ENCODE results near the gene TXNDC2.
"Not testable (repeated sequence)": the region's sequence is repeated elsewhere in the genome, so short reads cannot be mapped to it uniquely, and the experiment has no call there.

The TXNDC2 gene

DNA sequence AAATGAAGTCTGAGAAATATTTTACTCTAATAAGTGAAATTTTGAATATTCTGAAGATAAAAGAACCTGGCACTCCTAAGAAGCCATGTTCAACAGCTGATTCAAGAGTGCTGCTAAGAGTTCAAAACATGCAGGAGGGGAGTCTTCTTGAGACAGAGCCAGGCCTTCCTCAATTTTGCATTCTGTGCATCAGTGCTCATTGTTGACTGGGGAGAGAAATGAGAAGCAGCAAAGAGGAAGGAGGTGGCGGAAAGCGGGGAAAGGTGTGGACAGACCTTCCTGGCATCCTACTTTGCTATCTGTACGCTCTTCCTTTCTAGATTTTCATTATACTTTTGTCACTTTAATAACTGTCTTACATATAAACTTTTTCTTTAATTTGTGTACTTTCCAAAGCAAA is 29.7 kb upstream of the TXNDC2 start:
- Mint-ChIP-seq H3K4me1 (no peaks in the 10 kb centered on the region), H3K9me3 (peaks cover 2% of the 10 kb centered on the region), H3K36me3 (ENCODE audit: low read depth) (peaks cover 5% of the 10 kb centered on the region), H3K4me3 (no peak overlapping the region), H3K27me3 (ENCODE audit: low read depth) (no peaks in the 10 kb centered on the region), H3K27ac (no peak overlapping the region)
- TF ChIP-seq, protein P1, sequence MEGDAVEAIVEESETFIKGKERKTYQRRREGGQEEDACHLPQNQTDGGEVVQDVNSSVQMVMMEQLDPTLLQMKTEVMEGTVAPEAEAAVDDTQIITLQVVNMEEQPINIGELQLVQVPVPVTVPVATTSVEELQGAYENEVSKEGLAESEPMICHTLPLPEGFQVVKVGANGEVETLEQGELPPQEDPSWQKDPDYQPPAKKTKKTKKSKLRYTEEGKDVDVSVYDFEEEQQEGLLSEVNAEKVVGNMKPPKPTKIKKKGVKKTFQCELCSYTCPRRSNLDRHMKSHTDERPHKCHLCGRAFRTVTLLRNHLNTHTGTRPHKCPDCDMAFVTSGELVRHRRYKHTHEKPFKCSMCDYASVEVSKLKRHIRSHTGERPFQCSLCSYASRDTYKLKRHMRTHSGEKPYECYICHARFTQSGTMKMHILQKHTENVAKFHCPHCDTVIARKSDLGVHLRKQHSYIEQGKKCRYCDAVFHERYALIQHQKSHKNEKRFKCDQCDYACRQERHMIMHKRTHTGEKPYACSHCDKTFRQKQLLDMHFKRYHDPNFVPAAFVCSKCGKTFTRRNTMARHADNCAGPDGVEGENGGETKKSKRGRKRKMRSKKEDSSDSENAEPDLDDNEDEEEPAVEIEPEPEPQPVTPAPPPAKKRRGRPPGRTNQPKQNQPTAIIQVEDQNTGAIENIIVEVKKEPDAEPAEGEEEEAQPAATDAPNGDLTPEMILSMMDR (IDR thresholded peaks at IDR 0.05; ENCODE audit: unreplicated experiment in 3 of 3) = no peak

DNA sequence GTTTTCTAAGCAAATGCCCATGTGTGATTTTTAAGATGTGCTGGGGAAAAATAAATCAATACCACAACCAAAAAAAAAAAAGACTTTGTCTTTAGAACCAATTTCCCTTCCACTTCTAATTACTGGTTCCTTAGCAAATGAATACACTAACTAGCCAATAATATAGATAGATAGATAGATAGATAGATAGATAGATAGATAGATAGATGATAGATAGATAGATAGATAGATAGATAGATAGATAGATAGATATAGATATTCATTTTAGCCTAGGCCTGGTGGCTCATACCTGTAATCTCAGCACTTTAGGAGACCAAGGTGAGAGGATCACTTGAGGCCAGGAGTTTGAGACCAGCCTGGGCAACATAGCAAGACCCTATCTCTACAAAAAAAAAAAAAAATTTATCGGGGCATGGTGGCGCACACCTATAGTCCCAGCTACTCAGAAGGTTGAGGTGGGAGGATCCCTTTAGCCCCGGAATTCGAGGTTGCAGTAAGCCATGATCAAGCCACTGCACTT is 28.2 kb upstream of the TXNDC2 start:
- not testable (repeated sequence) for H3K36me3 Mint-ChIP-seq (ENCODE audit: low read depth); H3K27ac Mint-ChIP-seq; H3K4me3 Mint-ChIP-seq; H3K27me3 Mint-ChIP-seq (ENCODE audit: low read depth); H3K4me1 Mint-ChIP-seq; H3K9me3 Mint-ChIP-seq

GRCh38 chr18:9858642-9859041 is 27.1 kb upstream of the TXNDC2 start:
- Mint-ChIP-seq H3K4me3 (no peak overlapping the region), H3K27ac (no peak overlapping the region), H3K4me1 (no peaks in the 10 kb centered on the region), H3K27me3 (ENCODE audit: low read depth) (no peaks in the 10 kb centered on the region), H3K9me3 (peaks cover 2% of the 10 kb centered on the region), H3K36me3 (ENCODE audit: low read depth) (peaks cover 5% of the 10 kb centered on the region)
- TF ChIP-seq, protein P1 (IDR thresholded peaks at IDR 0.05; ENCODE audit: unreplicated experiment in 3 of 3) = no peak

DNA sequence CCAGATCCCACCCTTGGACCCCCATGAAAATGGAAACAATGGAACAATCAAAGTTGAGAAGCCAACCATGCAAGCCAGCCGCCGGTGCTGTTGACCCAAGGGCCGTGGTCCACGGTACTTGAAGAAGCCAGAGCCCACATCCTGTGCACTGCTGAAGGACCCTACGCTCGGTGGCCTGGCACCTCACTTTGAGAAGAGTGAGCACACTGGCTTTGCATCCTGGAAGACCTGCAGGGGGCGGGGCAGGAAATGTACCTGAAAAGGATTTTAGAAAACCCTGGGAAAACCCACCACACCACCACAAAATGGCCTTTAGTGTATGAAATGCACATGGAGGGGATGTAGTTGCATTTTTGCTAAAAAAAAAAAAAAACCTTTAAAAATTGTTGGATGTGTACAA is 26.5 kb upstream of the TXNDC2 start:
- H3K36me3 Mint-ChIP-seq (ENCODE audit: low read depth) = peaks cover 5% of the 10 kb centered on the region
- H3K27ac Mint-ChIP-seq = no peak overlapping the region
- no peaks in the 10 kb centered on the region for H3K27me3 Mint-ChIP-seq (ENCODE audit: low read depth)
- H3K4me3 Mint-ChIP-seq = no peak overlapping the region
- TF ChIP-seq, protein P1 (IDR thresholded peaks at IDR 0.05; ENCODE audit: unreplicated experiment in 3 of 3) = no peak
- H3K4me1 Mint-ChIP-seq = no peaks in the 10 kb centered on the region
- H3K9me3 Mint-ChIP-seq = peaks cover 2% of the 10 kb centered on the region

GRCh38 chr18:9860682-9861081 is 25.1 kb upstream of the TXNDC2 start:
- H3K27me3 Mint-ChIP-seq (ENCODE audit: low read depth) = no peaks in the 10 kb centered on the region
- TF ChIP-seq, protein P1 (IDR thresholded peaks at IDR 0.05; ENCODE audit: unreplicated experiment in 3 of 3) = no peak
- no peak overlapping the region for H3K27ac Mint-ChIP-seq
- peaks cover 6% of the 10 kb centered on the region for H3K9me3 Mint-ChIP-seq
- no peaks in the 10 kb centered on the region for H3K4me1 Mint-ChIP-seq
- H3K4me3 Mint-ChIP-seq = no peak overlapping the region
- H3K36me3 Mint-ChIP-seq (ENCODE audit: low read depth) = peaks cover 8% of the 10 kb centered on the region

DNA sequence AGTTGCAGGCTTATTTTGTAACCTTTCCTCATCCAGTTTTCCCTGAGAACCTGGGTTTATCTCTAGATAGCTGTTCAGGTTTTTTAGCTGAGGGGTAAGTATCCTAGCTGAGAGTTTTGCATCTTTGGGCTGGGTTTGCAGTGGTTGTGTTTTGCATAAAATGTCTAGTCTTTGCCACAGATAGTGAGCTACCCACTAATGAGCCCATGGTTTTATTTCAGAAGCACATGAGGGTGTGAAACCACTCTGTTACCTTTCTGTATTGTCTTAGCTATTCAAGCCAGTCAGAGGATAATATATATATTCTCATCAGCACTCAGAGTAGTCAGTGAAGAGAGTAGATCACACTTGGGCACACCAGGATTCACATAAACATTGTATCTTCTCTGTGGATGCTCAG is 24.6 kb upstream of the TXNDC2 start:
- H3K4me3 Mint-ChIP-seq = no peak overlapping the region
- no peak overlapping the region for H3K27ac Mint-ChIP-seq
- no peaks in the 10 kb centered on the region for H3K4me1 Mint-ChIP-seq
- peaks cover 12% of the 10 kb centered on the region for H3K36me3 Mint-ChIP-seq (ENCODE audit: low read depth)
- TF ChIP-seq, protein P1 (IDR thresholded peaks at IDR 0.05; ENCODE audit: unreplicated experiment in 3 of 3) = no peak
- H3K27me3 Mint-ChIP-seq (ENCODE audit: low read depth) = no peaks in the 10 kb centered on the region
- H3K9me3 Mint-ChIP-seq = peaks cover 10% of the 10 kb centered on the region
